PC-9 (cell line): ENCODE results near the gene TSTD2.

Source experiments
- EZH2 ChIP-seq: fragments of 200-600 bp; sonication (generic); IDR thresholded peaks from 2 replicates; pipeline ENCODE4 v1.8.0; 2017; ENCODE audit warnings: antibody characterized with exemption, low read depth
- TF ChIP-seq, protein P1 (sequence below): fragments of 200-600 bp; sonication (generic); conservative IDR thresholded peaks from 2 replicates; pipeline ENCODE4 v1.6.1; 2017; ENCODE audit warnings: mixed run types, antibody characterized with exemption, mild to moderate bottlenecking, moderate library complexity

DNA sequence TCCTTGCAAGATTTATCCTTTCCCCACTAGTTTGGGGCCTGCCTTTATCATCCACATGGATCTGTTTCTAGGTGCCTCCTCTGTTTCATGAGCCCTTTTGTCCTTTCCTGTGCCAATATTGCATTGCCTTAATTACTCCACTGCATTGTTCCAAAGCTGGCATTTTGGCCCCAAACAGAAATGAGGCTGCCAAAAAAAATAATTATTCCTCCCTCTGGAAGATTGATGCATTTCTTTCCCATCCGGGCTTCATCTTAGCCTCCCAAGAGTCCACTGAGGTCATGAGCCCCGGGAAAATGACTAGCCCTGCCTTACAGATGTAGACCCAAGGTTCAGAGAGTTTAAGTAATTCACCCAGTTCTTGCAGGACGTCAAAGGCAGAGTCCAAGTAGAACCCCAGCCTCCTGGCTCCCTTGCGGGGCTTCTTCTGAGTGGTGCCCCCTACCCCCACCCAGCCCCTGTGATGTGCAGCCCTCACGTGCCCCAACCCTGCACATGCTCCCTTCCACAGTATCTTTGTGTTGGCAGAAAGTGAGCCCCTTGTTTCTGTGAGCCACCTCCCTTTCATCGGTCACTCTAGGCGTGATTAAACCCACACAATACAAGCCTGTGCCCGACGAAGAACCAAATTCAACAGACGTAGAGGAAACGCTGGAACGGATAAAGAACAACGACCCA is 69.6 kb downstream of the TSTD2 start:
- TF ChIP-seq, protein P1, sequence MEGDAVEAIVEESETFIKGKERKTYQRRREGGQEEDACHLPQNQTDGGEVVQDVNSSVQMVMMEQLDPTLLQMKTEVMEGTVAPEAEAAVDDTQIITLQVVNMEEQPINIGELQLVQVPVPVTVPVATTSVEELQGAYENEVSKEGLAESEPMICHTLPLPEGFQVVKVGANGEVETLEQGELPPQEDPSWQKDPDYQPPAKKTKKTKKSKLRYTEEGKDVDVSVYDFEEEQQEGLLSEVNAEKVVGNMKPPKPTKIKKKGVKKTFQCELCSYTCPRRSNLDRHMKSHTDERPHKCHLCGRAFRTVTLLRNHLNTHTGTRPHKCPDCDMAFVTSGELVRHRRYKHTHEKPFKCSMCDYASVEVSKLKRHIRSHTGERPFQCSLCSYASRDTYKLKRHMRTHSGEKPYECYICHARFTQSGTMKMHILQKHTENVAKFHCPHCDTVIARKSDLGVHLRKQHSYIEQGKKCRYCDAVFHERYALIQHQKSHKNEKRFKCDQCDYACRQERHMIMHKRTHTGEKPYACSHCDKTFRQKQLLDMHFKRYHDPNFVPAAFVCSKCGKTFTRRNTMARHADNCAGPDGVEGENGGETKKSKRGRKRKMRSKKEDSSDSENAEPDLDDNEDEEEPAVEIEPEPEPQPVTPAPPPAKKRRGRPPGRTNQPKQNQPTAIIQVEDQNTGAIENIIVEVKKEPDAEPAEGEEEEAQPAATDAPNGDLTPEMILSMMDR: no peak
- TF ChIP-seq EZH2: no peak
